Calu3 (cell line): ENCODE measurements around the gene CENPX. TPM values are rescaled to one million over a fixed set of nuclear protein-coding genes. Genes with fewer than 3 reads are reported as not detected.
"Not testable (repeated sequence)": the region's sequence is repeated elsewhere in the genome, so short reads cannot be mapped to it uniquely, and the experiment has no call there.

Source experiments
- BruUV-seq: library from RNA; stranded (reverse); fragments of 400-500 nt; replicated peaks from 2 replicates; lab custom pipeline; 2021; lab: Mats Ljungman, UMichigan
- CTCF ChIA-PET: fragments of 300-600 bp; sonication (Branson Sonifier 250); formaldehyde crosslinking; loops from one replicate; lab custom pipeline; 2022; ENCODE audit warnings: antibody characterized with exemption; lab: Charles Lee
- DNase-seq: peaks from one replicate; pipeline ENCODE4 v3.0.0; 2022
- H3K27ac Mint-ChIP-seq: one replicate; pipeline ENCODE4 v1.8.0; 2022; ENCODE audit warnings: mixed read lengths; ENCODE audit not compliant: unreplicated experiment
- H3K27me3 Mint-ChIP-seq: one replicate; pipeline ENCODE4 v1.8.0; 2022; ENCODE audit warnings: mixed read lengths; ENCODE audit not compliant: unreplicated experiment
- H3K36me3 Mint-ChIP-seq: one replicate; pipeline ENCODE4 v1.8.0; 2022; ENCODE audit warnings: mild to moderate bottlenecking, moderate library complexity, mixed read lengths; ENCODE audit not compliant: insufficient read depth, unreplicated experiment
- H3K4me1 Mint-ChIP-seq: one replicate; pipeline ENCODE4 v1.8.0; 2022; ENCODE audit warnings: mild to moderate bottlenecking, low read depth, mixed read lengths; ENCODE audit not compliant: unreplicated experiment
- H3K4me3 Mint-ChIP-seq: one replicate; pipeline ENCODE4 v1.8.0; 2022; ENCODE audit warnings: mild to moderate bottlenecking, low read depth, moderate library complexity, mixed read lengths; ENCODE audit not compliant: unreplicated experiment
- H3K9me3 Mint-ChIP-seq: one replicate; pipeline ENCODE4 v1.8.0; 2022; ENCODE audit warnings: low read depth, mixed read lengths; ENCODE audit not compliant: unreplicated experiment
- intact Hi-C: fragments of 100-400 bp; cut with micrococcal nuclease; formaldehyde crosslinking; loops from one replicate; pipeline ENCODE4 v1.10.0; 2022; ENCODE audit not compliant: unreplicated experiment
- total RNA-seq: library from RNA; stranded (reverse); gene quantifications from 2 replicates; pipeline ENCODE4 v1.2.3, GENCODE V29; 2022
- TF ChIP-seq, protein P1 (sequence below): fragments of 200-600 bp; IDR thresholded peaks from one replicate; pipeline ENCODE4 v1.8.0; 2022; ENCODE audit warnings: antibody characterized with exemption; ENCODE audit not compliant: unreplicated experiment

Gene CENPX
- total RNA-seq, 1 experiment from 2014 or later, result 86.9 TPM

- no peak overlapping the region for H3K4me3 Mint-ChIP-seq
- CTCF ChIA-PET, result no interaction called here
- H3K9me3 Mint-ChIP-seq, result no peaks in the 10 kb centered on the region
- TF ChIP-seq, protein P1, sequence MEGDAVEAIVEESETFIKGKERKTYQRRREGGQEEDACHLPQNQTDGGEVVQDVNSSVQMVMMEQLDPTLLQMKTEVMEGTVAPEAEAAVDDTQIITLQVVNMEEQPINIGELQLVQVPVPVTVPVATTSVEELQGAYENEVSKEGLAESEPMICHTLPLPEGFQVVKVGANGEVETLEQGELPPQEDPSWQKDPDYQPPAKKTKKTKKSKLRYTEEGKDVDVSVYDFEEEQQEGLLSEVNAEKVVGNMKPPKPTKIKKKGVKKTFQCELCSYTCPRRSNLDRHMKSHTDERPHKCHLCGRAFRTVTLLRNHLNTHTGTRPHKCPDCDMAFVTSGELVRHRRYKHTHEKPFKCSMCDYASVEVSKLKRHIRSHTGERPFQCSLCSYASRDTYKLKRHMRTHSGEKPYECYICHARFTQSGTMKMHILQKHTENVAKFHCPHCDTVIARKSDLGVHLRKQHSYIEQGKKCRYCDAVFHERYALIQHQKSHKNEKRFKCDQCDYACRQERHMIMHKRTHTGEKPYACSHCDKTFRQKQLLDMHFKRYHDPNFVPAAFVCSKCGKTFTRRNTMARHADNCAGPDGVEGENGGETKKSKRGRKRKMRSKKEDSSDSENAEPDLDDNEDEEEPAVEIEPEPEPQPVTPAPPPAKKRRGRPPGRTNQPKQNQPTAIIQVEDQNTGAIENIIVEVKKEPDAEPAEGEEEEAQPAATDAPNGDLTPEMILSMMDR, result no peak
- H3K4me1 Mint-ChIP-seq, result no peaks in the 10 kb centered on the region
- intact Hi-C loops, result no loop called here
- DNase-seq, result no peak
- BruUV-seq, result no TSS peak
- H3K36me3 Mint-ChIP-seq, result peaks cover 12% of the 10 kb centered on the region
- H3K27ac Mint-ChIP-seq, result no peak overlapping the region
- H3K27me3 Mint-ChIP-seq, result no peaks in the 10 kb centered on the region
These were observed 20.8 kb upstream of the CENPX start for GRCh38 chr17:82043507-82043906.

- CTCF ChIA-PET, result no interaction called here
- Mint-ChIP-seq H3K27me3 (no peaks in the 10 kb centered on the region), H3K4me3 (no peak overlapping the region), H3K4me1 (peaks cover 5% of the 10 kb centered on the region), H3K9me3 (no peaks in the 10 kb centered on the region), H3K27ac (no peak overlapping the region), H3K36me3 (peaks cover 14% of the 10 kb centered on the region)
- DNase-seq, result no peak
- no TSS peak for BruUV-seq
- TF ChIP-seq, protein P1, result no peak
- intact Hi-C loops, result no loop called here
These were observed 20.0 kb upstream of the CENPX start for GRCh38 chr17:82042649-82043048.

DNA sequence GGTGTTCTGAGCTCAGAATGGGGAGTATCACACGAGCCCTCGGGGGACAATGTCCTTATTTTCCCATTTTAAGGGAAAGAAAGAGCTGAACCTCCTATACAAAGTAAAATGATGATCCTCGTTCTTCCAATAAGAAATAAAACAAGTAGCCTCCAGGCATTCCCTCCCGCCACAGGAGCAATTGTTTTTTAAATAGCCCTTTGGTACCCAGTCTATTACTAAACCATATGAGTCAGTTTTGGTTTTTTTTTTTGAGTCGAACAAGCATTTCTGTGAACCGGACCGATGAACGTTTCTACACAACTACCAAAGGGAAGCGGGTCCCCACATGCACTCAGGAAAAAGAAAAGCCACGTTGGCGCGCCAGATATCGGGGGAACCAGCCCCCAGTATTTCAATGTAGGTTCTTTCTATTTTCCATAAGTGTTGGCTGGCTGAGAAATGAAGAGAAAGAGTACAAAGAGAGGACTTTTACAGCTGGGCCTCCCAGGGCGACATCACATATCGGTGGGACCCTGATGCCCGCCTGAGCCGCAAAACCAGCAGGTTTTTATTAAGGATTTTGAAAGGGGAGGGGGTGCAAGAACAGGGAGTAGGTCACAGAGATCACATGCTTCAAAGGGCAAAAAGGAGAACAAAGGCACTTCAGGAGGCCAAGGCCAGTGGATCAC, 18.6 kb upstream of the CENPX start:
- DNase-seq, result no peak
- TF ChIP-seq, protein P1, result no peak
- no peaks in the 10 kb centered on the region for H3K9me3 Mint-ChIP-seq
- CTCF ChIA-PET, result interaction anchor here (1.0 kb wide), 1 partner anchor 18 kb away, joined by 5 read pairs; the partner anchor contains the start of genes CENPX and LRRC45
- H3K4me3 Mint-ChIP-seq, result no peak overlapping the region
- no peaks in the 10 kb centered on the region for H3K27me3 Mint-ChIP-seq
- H3K36me3 Mint-ChIP-seq, result peaks cover 17% of the 10 kb centered on the region
- H3K4me1 Mint-ChIP-seq, result peaks cover 7% of the 10 kb centered on the region
- intact Hi-C loops, result no loop called here
- no peak overlapping the region for H3K27ac Mint-ChIP-seq
- BruUV-seq, result no TSS peak

DNA sequence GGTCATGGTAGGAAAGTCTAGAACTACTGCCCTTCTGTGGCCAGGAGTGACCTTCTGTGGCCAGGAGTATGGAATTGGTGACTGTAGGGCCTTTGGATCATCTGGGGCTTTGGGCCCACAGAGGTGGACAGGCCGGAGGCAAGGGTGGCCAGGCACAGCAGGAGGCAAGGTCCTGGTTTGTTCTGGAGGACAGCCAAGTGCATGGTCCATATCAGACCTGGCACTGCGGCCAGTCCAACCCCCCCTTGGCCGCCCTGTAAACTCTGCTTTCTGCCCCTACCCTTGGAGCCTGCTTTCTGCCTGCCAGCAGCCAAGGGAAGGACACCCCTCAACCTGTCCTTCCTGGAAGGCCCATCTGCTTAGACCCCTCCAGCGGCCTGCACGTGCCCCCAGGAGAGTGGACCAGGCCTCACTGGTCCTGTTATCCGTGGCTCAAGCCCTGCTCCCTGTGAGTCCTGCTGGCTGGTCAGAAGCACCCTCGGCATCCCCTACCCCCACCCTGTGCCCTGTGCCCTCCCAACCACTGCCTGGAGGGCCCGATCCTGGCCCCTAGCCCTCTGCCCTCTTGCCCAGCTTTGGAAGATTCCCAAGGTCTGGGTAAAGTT, 17.1 kb upstream of the CENPX start:
- CTCF ChIA-PET, result no interaction called here
- Mint-ChIP-seq H3K4me3 (no peak overlapping the region), H3K27ac (no peak overlapping the region), H3K4me1 (peaks cover 7% of the 10 kb centered on the region), H3K36me3 (peaks cover 23% of the 10 kb centered on the region), H3K27me3 (no peaks in the 10 kb centered on the region), H3K9me3 (no peaks in the 10 kb centered on the region)
- no peak for DNase-seq
- TF ChIP-seq, protein P1, result no peak
- BruUV-seq, result no TSS peak
- intact Hi-C loops, result no loop called here

DNA sequence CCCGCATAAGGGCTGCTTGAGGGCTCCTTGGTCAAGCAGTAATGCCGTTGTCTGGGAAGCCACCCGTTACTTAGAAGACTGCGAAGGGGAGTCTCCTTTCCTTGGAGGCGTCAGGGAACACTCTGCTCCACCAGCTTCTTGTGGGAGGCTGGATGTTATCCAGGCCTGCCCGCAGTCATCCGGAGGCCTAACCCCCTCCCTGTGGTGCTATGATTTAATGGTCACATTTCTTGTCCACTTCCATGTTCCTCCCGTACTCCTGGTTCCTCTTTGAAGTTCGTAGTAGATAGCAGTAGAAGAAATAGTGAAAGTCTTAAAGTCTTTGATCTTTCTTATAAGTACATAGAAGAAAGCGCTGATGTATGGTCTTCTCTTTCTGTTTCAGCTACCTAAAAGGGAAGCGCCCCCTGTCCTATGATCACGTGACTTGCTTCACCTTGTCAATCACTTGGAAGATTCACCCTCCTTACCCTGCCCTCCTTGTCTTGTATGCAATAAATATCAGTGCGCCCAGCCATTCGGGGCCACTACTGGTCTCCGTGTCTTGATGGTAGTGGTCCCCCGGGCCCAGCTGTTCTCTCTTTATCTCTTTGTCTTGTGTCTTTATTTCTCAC, 16.2 kb upstream of the CENPX start:
- H3K4me1 Mint-ChIP-seq, H3K9me3 Mint-ChIP-seq, BruUV-seq, CTCF ChIA-PET, intact Hi-C loops, DNase-seq, H3K27ac Mint-ChIP-seq, H3K27me3 Mint-ChIP-seq, H3K4me3 Mint-ChIP-seq: not testable (repeated sequence)
- H3K36me3 Mint-ChIP-seq, result peaks cover 23% of the 10 kb centered on the region
